Natural killer cell (primary cell): ENCODE results near the gene LUC7L3. TPM values are rescaled to one million over a fixed set of nuclear protein-coding genes. Genes with fewer than 3 reads are reported as not detected.

ENCODE experiments used
- ATAC-seq, 3 donors: fragments of 150-1000 bp in 2 of 3; fragments of 200-7000 bp in 1 of 3; cut with Tn5 transposase; 1 replicate in 1 of 3; 2 replicates in 2 of 3; pipeline ENCODE4 v1.10.0; 2021; ENCODE audit warnings: mild to moderate bottlenecking in 2 of 3, moderate library complexity in 2 of 3
- DNase-seq, 2 donors: peaks; one replicate each; pipeline versions ENCODE4 v3.0.0 to v3.0.0-alpha.2; 2013 to 2021; ENCODE audit warnings: mixed read lengths in 1 of 2
- H3K27ac ChIP-seq: one replicate; pipeline ENCODE4 v1.5.1; 2013; ENCODE audit warnings: mild to moderate bottlenecking, low read length
- H3K27me3 ChIP-seq: one replicate; pipeline ENCODE4 v1.6.1; 2013; ENCODE audit warnings: low read length; ENCODE audit not compliant: control insufficient read depth, insufficient read depth
- H3K36me3 ChIP-seq: one replicate; pipeline ENCODE4 v1.6.1; 2013; ENCODE audit warnings: low read length; ENCODE audit not compliant: control insufficient read depth, insufficient read depth
- H3K4me1 ChIP-seq: one replicate; pipeline ENCODE4 v1.6.1; 2013; ENCODE audit warnings: low read length; ENCODE audit not compliant: control insufficient read depth, insufficient read depth
- H3K4me3 ChIP-seq: one replicate; pipeline ENCODE4 v1.5.1; 2013; ENCODE audit warnings: low read length
- H3K9me3 ChIP-seq: one replicate; pipeline ENCODE4 v1.6.1; 2013; ENCODE audit warnings: low read length; ENCODE audit not compliant: control insufficient read depth, insufficient read depth
- H3K27ac Mint-ChIP-seq, 2 donors: one replicate each; pipeline ENCODE4 v1.8.0; 2022; ENCODE audit warnings: mild to moderate bottlenecking in 2 of 2, mixed read lengths in 2 of 2, moderate library complexity in 1 of 2
- H3K27me3 Mint-ChIP-seq, 2 donors: one replicate each; pipeline ENCODE4 v1.8.0; 2022; ENCODE audit warnings: low read depth in 2 of 2, mixed read lengths in 2 of 2
- H3K36me3 Mint-ChIP-seq: one replicate; pipeline ENCODE4 v1.8.0; 2022; ENCODE audit warnings: mixed read lengths
- H3K4me1 Mint-ChIP-seq, 2 donors: one replicate each; pipeline ENCODE4 v1.8.0; 2022; ENCODE audit warnings: mixed read lengths in 2 of 2
- H3K4me3 Mint-ChIP-seq: one replicate; pipeline ENCODE4 v1.8.0; 2022; ENCODE audit warnings: mild to moderate bottlenecking, moderate library complexity, mixed read lengths
- H3K9me3 Mint-ChIP-seq, 2 donors: one replicate each; pipeline ENCODE4 v1.8.0; 2022; ENCODE audit warnings: mixed read lengths in 2 of 2
- CTCF ChIP-seq: fragments of 200-600 bp; IDR thresholded peaks from one replicate; pipeline ENCODE4 v1.8.0; 2022; ENCODE audit warnings: antibody characterized with exemption
- WGBS: methylation state at CpG from one replicate; pipeline ENCODE4 v1.1.7; 2013; ENCODE audit warnings: missing lambda C conversion rate; ENCODE audit not compliant: insufficient coverage; 5-methylcytosine and 5-hydroxymethylcytosine counted together
- intact Hi-C: fragments of 100-400 bp; cut with micrococcal nuclease; formaldehyde crosslinking; loops from one replicate; pipeline ENCODE4 v1.14.2; 2022
- total RNA-seq, 4 donors: library from RNA; stranded (reverse); fragments of 120-200 nt in 1 of 4; gene quantifications; one replicate each; pipeline versions ENCODE4 v1.2.3 to v1.2.4, GENCODE V29; 2013 to 2022

LUC7L3 gene
- total RNA-seq, 3 donors from 2014 or later (not counting 1 experiment from before 2014, with no cell fraction given), result 152 to 213 (median 196) TPM

GRCh38 chr17:50785946-50786570 lies 66.7 kb downstream of the LUC7L3 start:
- H3K9me3 Mint-ChIP-seq, result no peaks in the 10 kb centered on the region

GRCh38 chr17:50787106-50787505 lies 67.7 kb downstream of the LUC7L3 start:
- Histone ChIP-seq H3K36me3 (no peaks in the 10 kb centered on the region), H3K4me1 (peaks cover 4% of the 10 kb centered on the region), H3K4me3 (no peak overlapping the region), H3K27me3 (no peaks in the 10 kb centered on the region), H3K9me3 (no peaks in the 10 kb centered on the region), H3K27ac (no peak overlapping the region)
- Mint-ChIP-seq H3K9me3 (no peaks in the 10 kb centered on the region), H3K27me3 (peaks cover 7 to 18% of the 10 kb centered on the region in 2 donors), H3K27ac (no peak overlapping the region), H3K4me1 (peaks cover 0 to 5% of the 10 kb centered on the region in 2 donors), H3K36me3 (no peaks in the 10 kb centered on the region), H3K4me3 (no peak overlapping the region)
- intact Hi-C loops, result no loop called here
- DNase-seq (no peak), ATAC-seq (no peak)
- TF ChIP-seq CTCF, result no peak
- whole genome bisulfite sequencing, result 85% methylated on average over 7 of the region's 7 CpGs

More at GRCh38 chr17:50785946-50786570, 66.7 kb downstream of the LUC7L3 start:
- Histone ChIP-seq H3K36me3 (no peaks in the 10 kb centered on the region), H3K27me3 (peaks cover 4% of the 10 kb centered on the region), H3K27ac (no peak overlapping the region), H3K9me3 (no peaks in the 10 kb centered on the region), H3K4me1 (peaks cover 11% of the 10 kb centered on the region), H3K4me3 (no peak overlapping the region)
- WGBS, result 86% methylated on average over 9 of the region's 9 CpGs
- intact Hi-C loops, result no loop called here
- no peak overlapping the region for H3K4me3 Mint-ChIP-seq
- no peak overlapping the region for H3K27ac Mint-ChIP-seq
- no peak for TF ChIP-seq CTCF
- no peaks in the 10 kb centered on the region for H3K36me3 Mint-ChIP-seq
- H3K27me3 Mint-ChIP-seq, result peaks cover 7 to 15% of the 10 kb centered on the region in 2 donors
- peaks cover 0 to 5% of the 10 kb centered on the region in 2 donors for H3K4me1 Mint-ChIP-seq
- ATAC-seq (no peak), DNase-seq (no peak)

- Mint-ChIP-seq H3K4me3 (no peak overlapping the region), H3K9me3 (no peaks in the 10 kb centered on the region), H3K27ac (no peak overlapping the region), H3K36me3 (no peaks in the 10 kb centered on the region), H3K27me3 (peaks cover 7 to 12% of the 10 kb centered on the region in 2 donors), H3K4me1 (peaks cover 0 to 4% of the 10 kb centered on the region in 2 donors)
- Histone ChIP-seq H3K27me3 (no peaks in the 10 kb centered on the region), H3K27ac (no peak overlapping the region), H3K4me1 (no peaks in the 10 kb centered on the region), H3K36me3 (no peaks in the 10 kb centered on the region), H3K4me3 (no peak overlapping the region), H3K9me3 (no peaks in the 10 kb centered on the region)
- 51% methylated on average over 6 of the region's 6 CpGs for WGBS
- intact Hi-C loops, result no loop called here
- ATAC-seq (no peak), DNase-seq (no peak)
- TF ChIP-seq CTCF, result no peak
These were observed 71.2 kb downstream of the LUC7L3 start for GRCh38 chr17:50790618-50791017.

- H3K4me3 ChIP-seq, result no peak overlapping the region
- peaks cover 0 to 4% of the 10 kb centered on the region in 2 donors for H3K4me1 Mint-ChIP-seq
- no peaks in the 10 kb centered on the region for H3K9me3 Mint-ChIP-seq
- ATAC-seq (no peak), DNase-seq (no peak)
- H3K36me3 ChIP-seq, result no peaks in the 10 kb centered on the region
- no peaks in the 10 kb centered on the region for H3K36me3 Mint-ChIP-seq
- intact Hi-C loops, result no loop called here
- H3K27ac ChIP-seq, result no peak overlapping the region
- WGBS, result 93% methylated on average over 7 of the region's 7 CpGs
- H3K27ac Mint-ChIP-seq, result no peak overlapping the region
- no peak overlapping the region for H3K4me3 Mint-ChIP-seq
- H3K9me3 ChIP-seq, result no peaks in the 10 kb centered on the region
- H3K27me3 ChIP-seq, result no peaks in the 10 kb centered on the region
- H3K4me1 ChIP-seq, result no peaks in the 10 kb centered on the region
- TF ChIP-seq CTCF, result no peak
- peaks cover 7 to 12% of the 10 kb centered on the region in 2 donors for H3K27me3 Mint-ChIP-seq
These were observed 72.7 kb downstream of the LUC7L3 start for GRCh38 chr17:50792132-50792531.
